Psoas muscle (tissue), 8 donors: ENCODE measurements around the gene CCDC6. TPM values are rescaled to one million over a fixed set of nuclear protein-coding genes. Genes with fewer than 3 reads are reported as not detected.
"Not testable (repeated sequence)": the region's sequence is repeated elsewhere in the genome, so short reads cannot be mapped to it uniquely, and the experiment has no call there.

Experiments
- ATAC-seq, 4 donors: fragments of 200-7000 bp; cut with Tn5 transposase; one replicate each; pipeline ENCODE4 v1.9.1; 2020; ENCODE audit warnings: moderate library complexity in 3 of 4, mild to moderate bottlenecking in 2 of 4
- DNase-seq, 2 donors: peaks; one replicate each; pipeline ENCODE4 v3.0.0-alpha.2; 2020
- H3K27ac ChIP-seq: fragments of 200-600 bp; one replicate; pipeline ENCODE4 v1.8.0; 2022
- H3K27me3 ChIP-seq, 3 donors: fragments of 200-600 bp in 1 of 3; one replicate each; pipeline versions ENCODE4 v1.6.1 to v1.8.0; 2013 to 2022; ENCODE audit warnings: low read length in 2 of 3, mild to moderate bottlenecking in 2 of 3, moderate library complexity in 1 of 3; ENCODE audit not compliant: insufficient read depth in 3 of 3
- H3K36me3 ChIP-seq, 2 donors: fragments of 200-600 bp in 1 of 2; one replicate each; pipeline versions ENCODE4 v1.6.1 to v1.8.0; 2013 to 2022; ENCODE audit warnings: low read depth in 1 of 2, mild to moderate bottlenecking in 1 of 2, moderate library complexity in 1 of 2; ENCODE audit not compliant: insufficient read depth in 1 of 2
- H3K4me1 ChIP-seq: fragments of 200-600 bp; one replicate; pipeline ENCODE4 v1.8.0; 2022
- H3K4me3 ChIP-seq: fragments of 200-600 bp; one replicate; pipeline ENCODE4 v1.8.0; 2022; ENCODE audit warnings: mild to moderate bottlenecking
- H3K9me3 ChIP-seq: fragments of 200-600 bp; one replicate; pipeline ENCODE4 v1.8.0; 2022
- CTCF ChIP-seq: fragments of 200-600 bp; IDR thresholded peaks from one replicate; pipeline ENCODE4 v1.8.0; 2022; ENCODE audit warnings: antibody characterized with exemption
- WGBS, 3 donors: extraction: QIAGEN DNeasy Blood & Tissue Kit; methylation state at CpG; one replicate each; pipeline versions ENCODE4 v1.1.6 to v1.1.7; 2013; 5-methylcytosine and 5-hydroxymethylcytosine counted together
- intact Hi-C, 2 donors: fragments of 100-400 bp; cut with DNase I; formaldehyde crosslinking; loops; one replicate each; pipeline versions ENCODE4 v1.11.0 to v1.14.2; 2022
- polyA plus RNA-seq, 3 donors: library from polyadenylated mRNA; stranded (reverse); fragments of 200-250 nt; gene quantifications; one replicate each; pipeline ENCODE4 v1.2.3, GENCODE V29; 2013
- total RNA-seq, 4 donors: library from RNA; stranded (reverse); fragmentation: NEBNext Ultra II Directional in 2 of 4; extraction: Animal tissue kit (Norgen Biotek cat#: 25700) in 2 of 4; gene quantifications; one replicate each; pipeline versions ENCODE4 v1.2.1 to v1.2.4, GENCODE V29; 2021 to 2023
- donor health status: healthy with polysubstance abuse.
- donor health status: DM: no; HTN: no; CAD: no; lungs with moderate emphysema.
- donor health status: Bipolar disorder and iron deficiency.
- donor health status: healthy.
- donor health status: DM: yes; HTN: yes; CAD: no.
- donor health status: DM: no; HTN: no; CAD: no.
- donor health status: DM: no; HTN: no; CAD: no.
- donor health status: DM: yes; HTN: yes; CAD: no.

CCDC6 gene
- total and polyA plus RNA-seq, 7 donors = 9.2 to 40.1 (median 16.2) TPM

GRCh38 chr10:59793919-59794318 lies 112.4 kb downstream of the CCDC6 start:
- WGBS, 3 donors = 26 to 35% (median 31%) methylated on average over 2 of the region's 2 CpGs
- ATAC-seq (no peak), DNase-seq (no peak)
- Histone ChIP-seq H3K4me3 (no peak overlapping the region), H3K4me1 (peaks cover 7% of the 10 kb centered on the region), H3K27ac (no peak overlapping the region), H3K9me3 (no peaks in the 10 kb centered on the region), H3K36me3 (peaks cover 0 to 44% of the 10 kb centered on the region in 2 donors), H3K27me3 (no peaks in the 10 kb centered on the region)
- TF ChIP-seq CTCF = no peak
- intact Hi-C loops = no loop called here

GRCh38 chr10:59792812-59793211 lies 113.5 kb downstream of the CCDC6 start:
- ATAC-seq = no peak
- H3K36me3 ChIP-seq = peaks cover 0 to 41% of the 10 kb centered on the region in 2 donors
- H3K27me3 ChIP-seq = no peaks in the 10 kb centered on the region
- WGBS, 3 donors = 85 to 88% (median 88%) methylated on average over 13 of the region's 13 CpGs
- no peak for DNase-seq
- H3K27ac ChIP-seq = no peak overlapping the region
- H3K4me3 ChIP-seq = no peak overlapping the region
- no peak for TF ChIP-seq CTCF
- intact Hi-C loops = no loop called here
- H3K4me1 ChIP-seq = peaks cover 7% of the 10 kb centered on the region
- H3K9me3 ChIP-seq = no peaks in the 10 kb centered on the region

- TF ChIP-seq CTCF = no peak
- no peak for DNase-seq
- H3K9me3 ChIP-seq = no peaks in the 10 kb centered on the region
- no peak overlapping the region for H3K27ac ChIP-seq
- 68 to 90% (median 69%) methylated on average over 2 of the region's 2 CpGs for WGBS, 3 donors
- peaks cover 9% of the 10 kb centered on the region for H3K4me1 ChIP-seq
- no peak overlapping the region for H3K4me3 ChIP-seq
- no peaks in the 10 kb centered on the region for H3K27me3 ChIP-seq
- H3K36me3 ChIP-seq = peaks cover 0 to 38% of the 10 kb centered on the region in 2 donors
- ATAC-seq = no peak
- intact Hi-C loops = no loop called here
Observed at GRCh38 chr10:59791601-59792000, 114.8 kb downstream of the CCDC6 start.

- H3K36me3 ChIP-seq = peaks cover 0 to 38% of the 10 kb centered on the region in 2 donors
- H3K27me3 ChIP-seq, ATAC-seq, H3K27ac ChIP-seq, intact Hi-C loops, DNase-seq, H3K9me3 ChIP-seq, H3K4me3 ChIP-seq: not testable (repeated sequence)
- 47 to 50% (median 50%) methylated on average over 2 of the region's 2 CpGs for WGBS, 3 donors
- H3K4me1 ChIP-seq = peaks cover 15% of the 10 kb centered on the region
Observed at GRCh38 chr10:59790080-59790479, 116.3 kb downstream of the CCDC6 start.

GRCh38 chr10:59788914-59789313 lies 117.4 kb downstream of the CCDC6 start:
- H3K9me3 ChIP-seq, H3K27ac ChIP-seq, H3K4me3 ChIP-seq, H3K27me3 ChIP-seq, DNase-seq, intact Hi-C loops: not testable (repeated sequence)
- ATAC-seq = peak in 3 of 4 donors; percentile 27 to 90 (median 57)
- Histone ChIP-seq H3K4me1 (peaks cover 11% of the 10 kb centered on the region), H3K36me3 (peaks cover 0 to 30% of the 10 kb centered on the region in 2 donors)
- WGBS, 3 donors = 8 to 40% (median 23%) methylated on average over 5 of the region's 5 CpGs

- H3K27ac ChIP-seq = peak overlapping the region; percentile 9
- 80 to 90% (median 80%) methylated on average over 7 of the region's 7 CpGs for WGBS, 3 donors
- not testable (repeated sequence) for DNase-seq
Observed at GRCh38 chr10:59787032-59787431, 119.3 kb downstream of the CCDC6 start.

GRCh38 chr10:59785476-59785875 lies 120.9 kb downstream of the CCDC6 start:
- H3K9me3 ChIP-seq, H3K4me1 ChIP-seq, DNase-seq, H3K27ac ChIP-seq, H3K36me3 ChIP-seq, H3K4me3 ChIP-seq, H3K27me3 ChIP-seq, intact Hi-C loops, ATAC-seq: not testable (repeated sequence)
- 100% methylated on average over 1 to 2 of the region's 3 CpGs; no CpG with 5 or more reads in 1 of the 3 donors for WGBS, 3 donors

More at GRCh38 chr10:59787032-59787431, 119.3 kb downstream of the CCDC6 start:
- H3K27me3 ChIP-seq, ATAC-seq, intact Hi-C loops, H3K4me3 ChIP-seq, H3K4me1 ChIP-seq, H3K9me3 ChIP-seq: not testable (repeated sequence)
- H3K36me3 ChIP-seq = peaks cover 0 to 12% of the 10 kb centered on the region in 2 donors
